Right lobe of liver (tissue), 6 donors: Measurements from ENCODE around the gene KRT8. TPM values are rescaled to one million over a fixed set of nuclear protein-coding genes. Genes with fewer than 3 reads are reported as not detected.
A peak's percentile ranks its signal among the peaks of the same experiment; 100 is the strongest.
"Not testable (repeated sequence)": the region's sequence is repeated elsewhere in the genome, so short reads cannot be mapped to it uniquely, and the experiment has no call there.

Experiments
- ATAC-seq, 4 donors: fragments of 200-7000 bp; cut with Tn5 transposase; one replicate each; pipeline ENCODE4 v1.9.1; 2020; ENCODE audit warnings: mild to moderate bottlenecking in 4 of 4, moderate library complexity in 4 of 4
- DNase-seq, 3 donors: peaks; one replicate each; pipeline ENCODE4 v3.0.0-alpha.2; 2020
- H3K27ac ChIP-seq, 3 donors: fragments of 200-600 bp; one replicate each; pipeline ENCODE4 v1.8.0; 2022
- H3K27me3 ChIP-seq, 2 donors: fragments of 200-600 bp; one replicate each; pipeline ENCODE4 v1.8.0; 2022
- H3K36me3 ChIP-seq, 4 donors: fragments of 200-600 bp; sonication (generic) in 1 of 4; one replicate each; pipeline versions ENCODE4 v1.5.1 to v1.8.0; 2017 to 2022; ENCODE audit warnings: control low read depth in 1 of 4
- H3K4me1 ChIP-seq, 4 donors: fragments of 200-600 bp; sonication (generic) in 1 of 4; one replicate each; pipeline versions ENCODE4 v1.5.1 to v1.8.0; 2017 to 2022; ENCODE audit warnings: control low read depth in 1 of 4
- H3K4me3 ChIP-seq, 3 donors: fragments of 200-600 bp; one replicate each; pipeline ENCODE4 v1.8.0; 2022
- H3K9me3 ChIP-seq, 4 donors: fragments of 200-600 bp; sonication (generic) in 1 of 4; one replicate each; pipeline versions ENCODE4 v1.5.1 to v1.8.0; 2017 to 2022; ENCODE audit warnings: control low read depth in 1 of 4
- POLR2A ChIP-seq: fragments of 450-650 bp; IDR thresholded peaks from one replicate; pipeline ENCODE4 v1.6.1; 2017; ENCODE audit warnings: antibody characterized with exemption, mild to moderate bottlenecking
- WGBS: methylation state at CpG from one replicate; pipeline ENCODE4 v1.1.6; 2018; ENCODE audit warnings: low coverage, low lambda C conversion rate; ENCODE audit not compliant: insufficient coverage; ENCODE audit errors: missing lambda C conversion rate; 5-methylcytosine and 5-hydroxymethylcytosine counted together
- intact Hi-C, 2 donors: fragments of 100-400 bp; cut with DNase I; formaldehyde crosslinking; loops; one replicate each; pipeline versions ENCODE4 v1.11.2 to v1.14.1; 2022
- long read RNA-seq: library from polyadenylated mRNA; unstranded; transcript quantifications from one replicate; pipeline ENCODE4 v2.0.0, GENCODE V29; 2019
- total RNA-seq, 6 experiments: library from RNA; depleted of rRNA in 2 of 6; stranded (reverse); fragments of >200 nt in 2 of 6; fragmentation: NEBNext Ultra II Directional in 3 of 6; extraction: Animal tissue kit (Norgen Biotek cat#: 25700) in 3 of 6; gene quantifications; one replicate each; pipeline versions ENCODE4 v1.1.0 to v1.2.4, GENCODE V29; 2016 to 2023
- TF ChIP-seq, protein P1 (sequence below), 4 donors: fragments of 200-600 bp in 3 of 4; fragments of 450-650 bp in 1 of 4; IDR thresholded peaks; one replicate each; pipeline versions ENCODE4 v1.5.1 to v1.8.0; 2016 to 2022; ENCODE audit warnings: antibody characterized with exemption in 4 of 4, mild to moderate bottlenecking in 2 of 4
- donor health status: DM: no; HTN: yes; CAD: no.
- donor health status: DM: no; HTN: no; CAD: no.
- donor health status: DM: no; HTN: no; CAD: no.
- donor health status: DM: no; HTN: yes; CAD: no.
- donor health status: DM: no; HTN: yes; CAD: no.

Gene KRT8
- total RNA-seq: 1,000 to 10,000 TPM in 1 of 6 experiments, 100 to 1,000 TPM in 5; 149 to 1,003 (median 436) TPM
- long read RNA-seq, partial matches to known transcripts: 75 of 79 reads
- long read RNA-seq, other reads (novel, unspliced or antisense): 1 of 79 reads

DNA sequence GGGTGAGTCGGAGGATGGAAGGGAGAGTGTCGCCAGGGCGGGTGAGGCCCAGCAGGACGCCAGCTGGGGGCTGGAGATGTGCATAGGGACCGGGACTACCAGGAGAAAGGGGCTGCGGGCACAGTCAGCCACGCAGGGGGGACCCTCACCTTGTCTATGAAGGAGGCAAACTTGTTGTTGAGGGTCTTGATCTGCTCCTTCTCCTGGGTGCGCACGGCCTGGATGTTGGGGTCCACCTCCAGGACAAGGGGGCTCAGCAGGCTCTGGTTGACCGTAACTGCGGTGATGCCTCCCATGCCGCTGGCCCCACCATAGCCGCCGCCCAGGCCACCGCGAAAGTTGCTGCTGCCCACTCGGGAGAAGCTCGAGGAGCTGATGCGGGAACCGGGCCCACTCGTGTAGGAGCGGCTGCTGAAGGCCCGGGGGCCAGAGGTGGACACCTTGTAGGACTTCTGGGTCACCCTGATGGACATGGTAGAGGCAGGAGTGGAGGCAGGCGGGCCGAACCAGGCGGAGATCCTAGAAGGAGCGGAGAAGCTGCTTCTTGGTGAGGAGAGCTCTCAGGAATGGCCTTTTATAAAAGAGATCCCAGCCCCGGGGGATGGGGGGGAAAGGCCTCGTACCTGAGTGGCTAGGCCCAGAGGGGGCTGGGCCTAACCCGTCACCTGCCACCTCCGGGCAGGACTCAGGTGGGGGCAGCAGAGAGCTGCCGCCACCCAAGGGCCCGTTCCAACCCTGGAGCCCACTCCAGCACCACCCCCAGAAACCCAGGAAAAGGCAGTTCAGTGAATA is at the start of gene KRT8:
Gene KRT8 (minus strand): TSS at position 568 of the 792 bp plus-strand sequence. CDS start 95 bp downstream, at position 473.
- peak within 1 kb of the TSS; percentile 77 to 92 (median 87) for H3K27ac ChIP-seq
- H3K27me3 ChIP-seq, intact Hi-C loops, H3K9me3 ChIP-seq: not testable (repeated sequence)
- ATAC-seq (peak; percentile 86 to 94 (median 90)), DNase-seq (peak; percentile 89 to 95 (median 93))
- peaks cover 0 to 21% (median 12%) of the 10 kb centered on the region in 4 donors for H3K36me3 ChIP-seq
- 14% methylated on average over 5 of the region's 33 CpGs for WGBS
- TF ChIP-seq, protein P1, sequence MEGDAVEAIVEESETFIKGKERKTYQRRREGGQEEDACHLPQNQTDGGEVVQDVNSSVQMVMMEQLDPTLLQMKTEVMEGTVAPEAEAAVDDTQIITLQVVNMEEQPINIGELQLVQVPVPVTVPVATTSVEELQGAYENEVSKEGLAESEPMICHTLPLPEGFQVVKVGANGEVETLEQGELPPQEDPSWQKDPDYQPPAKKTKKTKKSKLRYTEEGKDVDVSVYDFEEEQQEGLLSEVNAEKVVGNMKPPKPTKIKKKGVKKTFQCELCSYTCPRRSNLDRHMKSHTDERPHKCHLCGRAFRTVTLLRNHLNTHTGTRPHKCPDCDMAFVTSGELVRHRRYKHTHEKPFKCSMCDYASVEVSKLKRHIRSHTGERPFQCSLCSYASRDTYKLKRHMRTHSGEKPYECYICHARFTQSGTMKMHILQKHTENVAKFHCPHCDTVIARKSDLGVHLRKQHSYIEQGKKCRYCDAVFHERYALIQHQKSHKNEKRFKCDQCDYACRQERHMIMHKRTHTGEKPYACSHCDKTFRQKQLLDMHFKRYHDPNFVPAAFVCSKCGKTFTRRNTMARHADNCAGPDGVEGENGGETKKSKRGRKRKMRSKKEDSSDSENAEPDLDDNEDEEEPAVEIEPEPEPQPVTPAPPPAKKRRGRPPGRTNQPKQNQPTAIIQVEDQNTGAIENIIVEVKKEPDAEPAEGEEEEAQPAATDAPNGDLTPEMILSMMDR (IDR thresholded peaks at IDR 0.05): peak; percentile 58 to 75 (median 64)
- peak; percentile 98 for TF ChIP-seq POLR2A
- peak within 1 kb of the TSS; percentile 68 to 80 (median 69) for H3K4me3 ChIP-seq
- H3K4me1 ChIP-seq: peaks cover 0 to 17% (median 6%) of the 10 kb centered on the region in 4 donors

DNA sequence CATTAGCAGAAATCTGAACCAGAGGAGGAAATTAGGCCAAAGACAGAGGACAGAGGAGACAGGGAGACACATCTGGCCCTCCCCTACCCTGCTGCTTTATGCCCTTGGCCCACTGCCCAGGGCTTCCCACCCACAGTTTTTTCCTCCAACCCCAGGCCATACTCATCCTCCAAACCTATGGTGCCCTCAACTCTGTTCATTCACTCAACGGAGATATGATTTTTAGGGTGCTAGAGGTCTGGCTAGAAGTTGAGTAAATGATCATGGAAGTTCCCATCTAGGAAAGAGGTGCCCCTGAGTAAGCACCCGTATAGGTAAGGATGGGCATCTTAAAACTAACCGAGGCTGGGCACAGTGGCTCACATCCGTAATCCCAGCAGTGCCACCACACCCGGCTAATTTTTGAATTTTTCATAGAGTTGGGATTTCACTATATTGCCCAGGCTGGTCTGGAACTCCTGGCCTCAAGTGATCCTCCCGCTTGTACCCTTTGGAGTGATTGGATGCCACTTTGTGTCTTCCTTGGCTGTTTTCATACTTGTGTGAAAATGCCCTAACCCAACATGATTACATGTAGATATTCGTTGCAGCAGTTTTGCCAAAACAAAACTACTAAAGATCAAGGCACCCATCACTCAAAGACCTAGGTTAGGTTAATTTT is 48.4 kb upstream of the KRT8 start:
- no peak for DNase-seq
- 84% methylated on average over 6 of the region's 7 CpGs for WGBS
- Histone ChIP-seq H3K4me3 (no peak overlapping the region), H3K27ac (no peak overlapping the region), H3K4me1 (peaks cover 0 to 18% (median 6%) of the 10 kb centered on the region in 4 donors), H3K9me3 (no peaks in the 10 kb centered on the region), H3K27me3 (no peaks in the 10 kb centered on the region), H3K36me3 (peaks cover 0 to 30% (median 20%) of the 10 kb centered on the region in 4 donors)
- TF ChIP-seq, protein P1 (IDR thresholded peaks at IDR 0.05): no peak
- peak; percentile 30 for TF ChIP-seq POLR2A
- intact Hi-C loops: no loop called here
- no peak for ATAC-seq

DNA sequence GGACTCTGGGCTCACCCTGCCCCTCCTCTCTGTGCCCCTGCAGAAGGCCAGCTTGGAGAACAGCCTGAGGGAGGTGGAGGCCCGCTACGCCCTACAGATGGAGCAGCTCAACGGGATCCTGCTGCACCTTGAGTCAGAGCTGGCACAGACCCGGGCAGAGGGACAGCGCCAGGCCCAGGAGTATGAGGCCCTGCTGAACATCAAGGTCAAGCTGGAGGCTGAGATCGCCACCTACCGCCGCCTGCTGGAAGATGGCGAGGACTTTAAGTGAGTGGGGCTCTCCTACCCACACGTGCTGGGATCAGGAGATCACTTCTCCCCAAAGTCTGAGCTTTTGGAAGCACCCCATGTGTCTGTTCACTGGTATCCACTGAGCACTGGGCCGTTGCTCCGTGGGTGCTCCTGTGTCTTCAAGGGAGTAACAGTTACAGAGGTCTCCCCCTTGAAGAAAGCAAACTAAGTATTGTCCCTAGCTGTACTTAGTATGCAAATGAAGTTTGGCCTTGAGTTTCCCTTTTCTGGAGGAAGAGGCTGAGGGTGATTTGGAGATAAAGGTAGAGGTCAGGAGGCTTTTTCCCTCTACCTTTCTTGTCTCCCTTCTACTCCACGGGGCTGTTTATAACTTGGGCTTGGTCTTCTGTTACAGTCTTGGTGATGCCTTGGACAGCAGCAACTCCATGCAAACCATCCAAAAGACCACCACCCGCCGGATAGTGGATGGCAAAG is 47.4 kb upstream of the KRT8 start:
- intact Hi-C loops: no loop called here
- Histone ChIP-seq H3K4me1 (peaks cover 0 to 29% (median 11%) of the 10 kb centered on the region in 4 donors), H3K9me3 (no peaks in the 10 kb centered on the region), H3K27ac (no peak overlapping the region), H3K4me3 (peak overlapping the region in 1 of 3 donors; percentile 12), H3K36me3 (peaks cover 0 to 30% (median 20%) of the 10 kb centered on the region in 4 donors), H3K27me3 (no peaks in the 10 kb centered on the region)
- DNase-seq: peak; percentile 49 to 72 (median 72)
- WGBS: 14% methylated on average over 5 of the region's 15 CpGs
- TF ChIP-seq, protein P1 (IDR thresholded peaks at IDR 0.05): peak; percentile 29 to 46 (median 31)
- no peak for TF ChIP-seq POLR2A
- ATAC-seq: no peak

DNA sequence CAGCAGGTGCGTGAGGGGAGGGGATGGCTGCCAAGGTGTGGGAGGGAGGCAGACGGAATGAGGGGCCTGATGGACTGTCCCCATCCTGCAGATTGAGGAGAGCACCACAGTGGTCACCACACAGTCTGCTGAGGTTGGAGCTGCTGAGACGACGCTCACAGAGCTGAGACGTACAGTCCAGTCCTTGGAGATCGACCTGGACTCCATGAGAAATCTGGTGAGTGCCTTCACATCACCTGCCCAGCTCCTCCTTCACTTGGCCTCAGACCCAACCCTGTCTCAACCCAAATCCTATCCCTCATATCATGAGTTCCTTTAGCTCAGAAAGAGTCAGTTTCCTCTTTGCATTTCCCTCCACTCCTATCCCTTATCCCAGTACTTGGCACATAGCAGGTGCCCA is 46.8 kb upstream of the KRT8 start:
- H3K27me3 ChIP-seq: no peaks in the 10 kb centered on the region
- H3K4me3 ChIP-seq: peak overlapping the region in 1 of 3 donors; percentile 90
- intact Hi-C loops: no loop called here
- ATAC-seq (no peak), DNase-seq (no peak)
- H3K4me1 ChIP-seq: peaks cover 0 to 35% (median 14%) of the 10 kb centered on the region in 4 donors
- no peaks in the 10 kb centered on the region for H3K9me3 ChIP-seq
- no CpG with 5 or more reads among the region's 6 CpGs for WGBS
- H3K36me3 ChIP-seq: peaks cover 0 to 30% (median 20%) of the 10 kb centered on the region in 4 donors
- peak overlapping the region in 1 of 3 donors; percentile 94 for H3K27ac ChIP-seq
- TF ChIP-seq POLR2A: no peak
- TF ChIP-seq, protein P1 (IDR thresholded peaks at IDR 0.05): no peak
